CD4-positive, alpha-beta T cell treated with Interleukin-10 for 1 hour (primary cell): ENCODE measurements around the gene DHH.
"Not testable (repeated sequence)": the region's sequence is repeated elsewhere in the genome, so short reads cannot be mapped to it uniquely, and the experiment has no call there.

ENCODE experiments used
- DNase-seq: peaks from one replicate; pipeline ENCODE4 v3.0.0-alpha.2; 2020

Gene DHH

DNA sequence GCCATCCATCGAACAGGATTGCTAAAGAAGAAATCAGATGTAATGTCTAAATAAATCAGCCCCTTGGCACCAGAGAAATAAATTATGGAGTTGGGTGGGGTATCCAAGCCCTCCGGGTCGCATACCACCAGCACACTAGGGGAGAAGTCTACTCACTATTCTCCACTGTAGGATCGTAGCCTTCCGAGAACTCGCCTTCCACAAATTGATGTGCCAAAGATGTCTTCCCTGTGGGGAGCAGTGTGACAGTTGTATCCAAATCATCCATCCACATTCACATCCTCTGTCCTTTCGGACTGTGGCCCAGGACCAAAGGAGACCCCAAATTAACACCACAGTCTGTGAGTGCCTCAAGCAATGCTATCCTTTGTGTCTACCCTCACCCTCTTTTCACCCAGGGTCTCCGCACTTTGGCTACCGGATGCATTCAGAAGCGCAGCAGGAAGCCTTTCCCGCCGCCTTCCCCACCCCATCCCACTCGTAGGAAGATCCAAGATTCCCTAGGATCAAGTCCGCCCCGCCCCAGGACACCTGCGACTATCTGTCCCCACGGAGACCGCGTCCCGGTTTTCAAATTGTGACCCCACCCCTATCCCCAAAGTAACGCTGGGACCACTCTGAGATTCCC lies 25.6 kb downstream of the DHH start:
- DNase-seq: no peak

GRCh38 chr12:49066120-49066519 lies 28.5 kb downstream of the DHH start:
- no peak for DNase-seq

GRCh38 chr12:49064767-49065152 lies 29.8 kb downstream of the DHH start:
- no peak for DNase-seq

DNA sequence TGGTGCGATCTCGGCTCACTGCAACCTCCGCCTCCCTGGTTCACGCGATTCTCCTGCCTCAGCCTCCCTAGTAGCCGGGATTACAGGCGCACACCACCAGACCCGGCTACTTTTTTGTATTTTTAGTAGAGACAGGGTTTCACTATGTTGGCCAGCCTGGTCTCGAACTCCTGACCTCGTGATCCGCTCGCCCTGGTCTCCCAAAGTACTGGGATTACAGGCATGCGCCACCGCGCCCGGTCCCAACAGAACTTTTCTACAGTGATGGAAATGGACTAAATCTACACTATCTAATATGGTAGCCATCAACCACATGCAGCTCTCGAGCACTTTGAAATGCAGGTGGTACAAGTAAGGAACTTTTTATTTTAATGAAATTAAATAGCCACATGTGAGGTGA lies 32.7 kb downstream of the DHH start:
- not testable (repeated sequence) for DNase-seq

DNA sequence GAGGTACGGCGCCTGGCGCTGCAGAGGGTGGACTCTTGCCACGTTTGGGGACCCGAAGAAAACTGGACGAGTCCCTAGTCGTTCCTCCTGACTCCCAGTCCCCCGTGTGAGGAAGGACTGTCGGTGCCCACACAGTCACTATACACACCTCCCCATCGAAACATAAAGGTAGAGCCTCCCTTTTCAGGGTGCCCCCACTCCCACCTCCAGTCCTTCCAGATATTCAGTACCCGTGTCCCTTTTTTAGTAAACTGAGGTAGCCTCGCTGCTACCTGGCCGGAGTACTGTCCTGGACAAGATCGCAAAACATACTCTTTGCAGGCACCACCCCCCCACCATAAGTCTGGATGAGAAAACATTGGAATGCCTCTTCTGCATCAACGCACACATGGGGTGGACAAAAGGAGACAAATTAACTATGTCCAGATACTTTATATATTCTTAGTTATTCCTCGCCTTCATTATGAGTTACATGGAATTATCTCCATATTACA lies 33.4 kb downstream of the DHH start:
- no peak for DNase-seq

DNA sequence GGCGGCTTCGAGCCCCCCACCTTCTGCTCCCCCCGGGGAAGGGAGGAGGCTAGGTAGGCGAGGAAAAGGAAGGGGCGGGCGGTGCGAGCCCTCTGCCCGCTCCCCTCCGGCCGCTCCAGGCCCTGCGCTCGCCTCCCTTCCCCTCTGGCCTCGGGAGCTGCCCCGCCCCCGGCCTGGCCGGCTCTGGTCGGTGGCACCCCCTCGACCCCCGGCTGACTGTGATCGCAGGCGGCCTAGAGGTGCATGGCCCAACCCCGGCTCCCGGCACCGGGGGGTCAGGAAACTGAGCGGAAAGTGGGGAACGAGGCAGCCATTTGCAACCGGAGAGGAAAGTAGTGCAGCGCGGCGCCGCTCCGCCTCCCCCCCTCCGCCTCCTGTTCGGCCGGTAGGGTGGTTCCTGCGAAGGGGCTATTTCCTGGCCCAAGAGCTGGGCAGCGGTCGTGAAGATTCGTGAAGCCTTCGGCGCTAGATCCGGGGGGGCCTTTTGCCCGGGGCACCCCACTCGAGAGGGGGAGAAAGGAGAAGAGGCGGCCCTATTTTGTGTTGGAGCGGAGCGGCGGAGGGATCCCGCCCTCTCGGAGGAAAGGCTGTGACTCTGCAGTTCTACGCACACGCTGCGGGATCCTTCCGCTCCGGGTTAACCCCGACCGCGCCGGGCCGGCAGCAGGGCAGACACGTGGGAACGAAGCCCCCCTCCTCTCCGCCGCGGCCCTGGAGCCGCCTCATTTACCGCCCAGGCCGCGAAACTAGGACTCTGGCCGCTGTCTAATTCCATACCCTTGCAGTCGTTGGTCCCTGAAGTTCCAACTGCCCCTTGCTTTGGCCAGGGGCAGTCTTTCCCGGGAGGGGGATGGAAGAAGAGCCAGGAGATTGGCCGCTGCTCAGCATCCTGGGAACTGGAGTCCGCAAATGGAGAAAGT lies 34.1 kb downstream of the DHH start, which contains the start of gene KMT2D:
Gene KMT2D (minus strand): TSS at position 558 of the 920 bp plus-strand sequence. CDS start 5,470 bp downstream, outside the sequence.
- peak; percentile 91 for DNase-seq

- peak; percentile 18 for DNase-seq
Observed at GRCh38 chr12:49059299-49060171, 35.1 kb downstream of the DHH start.

DNA sequence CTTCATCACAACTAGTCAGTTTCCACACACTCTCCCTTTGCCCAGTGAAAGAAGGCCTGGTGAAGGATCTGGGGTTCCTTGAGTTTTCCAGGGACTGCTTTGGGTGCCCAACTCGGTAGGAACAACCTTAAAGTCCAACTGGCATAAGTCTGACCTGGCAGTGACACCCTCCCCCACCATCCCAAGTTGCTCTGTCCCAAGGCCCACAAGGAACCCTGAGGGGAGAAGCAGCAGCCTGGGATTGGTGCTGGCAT lies 35.6 kb downstream of the DHH start:
- DNase-seq: no peak

DNA sequence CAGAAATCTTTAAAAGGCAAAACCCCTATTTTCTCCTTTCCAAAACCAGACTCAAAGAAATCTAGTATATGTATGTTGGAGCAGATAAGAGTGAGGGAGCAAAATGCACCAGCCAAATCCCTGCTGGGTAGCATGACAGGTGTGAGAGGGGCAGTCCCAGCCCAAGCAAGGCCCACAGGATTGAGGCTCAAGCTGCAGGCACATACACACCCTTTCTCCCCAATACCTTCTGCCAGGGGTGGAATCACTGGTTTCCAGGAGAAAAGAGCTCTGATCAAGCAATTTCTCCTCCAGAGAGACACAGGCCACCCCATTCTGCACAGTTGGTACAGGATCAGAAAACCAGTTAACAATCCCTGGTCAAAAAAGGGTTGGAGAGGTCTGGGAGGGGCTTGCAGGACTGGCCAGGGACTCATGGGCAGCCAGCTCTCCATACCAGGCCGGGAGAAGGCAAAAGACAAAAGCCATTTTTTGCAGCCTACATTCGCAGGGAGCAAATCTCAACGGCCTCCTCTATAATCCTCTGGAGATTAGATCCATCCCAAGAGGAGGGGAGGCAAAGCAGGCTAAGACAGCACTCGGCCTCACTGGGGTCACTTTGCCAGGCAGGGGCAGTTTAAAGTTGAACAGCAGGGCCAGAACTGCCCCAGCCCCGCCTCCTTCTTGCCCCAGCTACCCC lies 36.1 kb downstream of the DHH start:
- no peak for DNase-seq

DNA sequence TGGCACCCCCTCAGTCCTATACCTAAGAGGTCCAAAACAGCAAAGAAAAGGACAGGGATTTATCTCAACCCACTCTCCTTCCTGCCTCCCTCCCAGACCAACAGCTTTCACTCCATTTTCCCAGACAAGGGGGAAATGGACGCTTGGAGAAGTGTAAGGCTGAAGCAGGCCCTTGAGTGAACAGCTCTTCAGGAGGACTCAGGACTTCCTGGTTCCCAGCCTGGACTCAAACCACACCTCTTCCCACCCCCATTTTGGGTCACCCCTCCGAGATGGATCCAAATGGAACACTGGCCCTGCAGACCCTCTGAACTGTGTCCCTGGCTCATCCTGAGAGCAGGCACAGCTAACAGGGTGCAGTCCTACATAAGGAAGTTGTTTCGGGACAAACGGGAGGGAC lies 36.7 kb downstream of the DHH start:
- no peak for DNase-seq

- DNase-seq: peak; percentile 77
Observed at GRCh38 chr12:49055978-49056754, 38.4 kb downstream of the DHH start.

GRCh38 chr12:49055092-49055491 lies 39.5 kb downstream of the DHH start:
- no peak for DNase-seq

GRCh38 chr12:49054524-49054923 lies 40.1 kb downstream of the DHH start:
- no peak for DNase-seq

DNA sequence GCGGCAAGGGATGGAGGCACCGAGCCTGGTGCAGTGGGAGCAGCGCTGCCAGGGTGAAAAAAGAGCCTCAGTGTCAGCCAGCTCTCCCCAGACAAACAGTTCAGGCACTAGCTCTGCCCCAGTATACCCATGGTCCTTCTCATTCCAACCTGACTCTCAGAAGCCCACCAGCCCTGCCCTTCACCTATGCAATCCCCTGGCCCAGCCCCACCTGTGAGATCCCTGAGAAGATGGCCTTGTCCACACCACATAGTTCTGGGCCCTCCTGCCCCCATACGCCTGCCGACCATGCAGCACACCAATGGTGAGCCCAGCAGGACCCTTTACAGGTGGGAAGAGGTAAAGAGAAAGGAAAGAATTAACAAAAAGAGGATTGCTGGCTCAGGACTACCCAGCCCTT lies 40.5 kb downstream of the DHH start:
- no peak for DNase-seq

- DNase-seq: no peak
Observed at GRCh38 chr12:49052451-49053208, 42.0 kb downstream of the DHH start.

DNA sequence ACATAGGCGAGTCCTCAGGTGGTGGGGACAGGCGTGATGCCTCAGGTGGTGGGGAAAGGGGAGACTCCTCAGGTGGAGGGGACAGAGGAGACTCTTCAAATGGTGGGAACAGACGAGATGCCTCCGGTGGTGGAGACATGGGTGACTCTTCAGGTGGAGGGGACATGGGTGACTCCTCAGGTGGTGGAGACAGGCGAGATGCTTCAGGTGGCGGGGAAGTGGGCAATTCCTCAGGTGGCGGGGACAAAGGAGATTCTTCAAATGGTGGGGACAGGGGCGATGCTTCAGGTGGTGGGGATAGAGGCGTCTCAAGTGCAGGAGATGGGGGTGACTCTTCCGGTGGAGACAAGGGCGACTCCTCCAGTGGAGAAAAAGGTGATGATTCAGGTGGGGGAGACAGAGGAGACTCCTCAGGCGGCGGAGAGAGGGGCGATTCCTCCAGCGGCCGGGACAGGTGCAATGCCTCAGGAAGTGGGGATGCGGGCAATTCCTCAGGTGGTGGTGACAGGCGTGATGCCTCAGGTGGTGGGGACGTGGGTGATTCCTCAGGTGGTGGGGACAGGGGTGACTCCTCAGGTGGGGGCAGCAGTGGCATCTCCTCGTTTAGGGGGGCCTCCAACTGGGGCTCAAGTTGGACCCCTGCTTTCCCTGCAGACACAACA lies 42.7 kb downstream of the DHH start:
- no peak for DNase-seq

DNA sequence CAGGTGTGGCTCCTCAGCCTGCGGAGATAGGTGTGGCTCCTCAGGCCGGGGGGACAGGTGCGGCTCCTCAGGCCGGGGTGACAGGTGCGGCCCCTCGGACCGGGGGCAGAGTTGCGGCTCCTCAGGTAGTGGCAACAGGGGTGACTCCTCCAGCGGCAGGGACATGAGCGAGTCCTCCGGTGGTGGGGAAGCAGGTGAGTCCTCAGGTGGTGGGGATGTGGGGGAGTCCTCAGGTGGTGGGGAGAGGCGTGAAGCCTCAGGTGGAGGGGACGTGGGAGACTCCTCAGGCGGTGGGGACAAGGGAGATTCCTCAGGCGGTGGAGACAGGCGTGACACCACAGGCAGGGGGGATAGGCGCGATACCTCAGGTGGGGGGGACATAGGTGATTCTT lies 43.2 kb downstream of the DHH start:
- DNase-seq: no peak

- no peak for DNase-seq
Observed at GRCh38 chr12:49050507-49051372, 43.9 kb downstream of the DHH start.

- no peak for DNase-seq
Observed at GRCh38 chr12:49049566-49050224, 44.9 kb downstream of the DHH start.
